ENCODE results near the gene NCKAP5L. TPM values are rescaled to one million over a fixed set of nuclear protein-coding genes. Genes with fewer than 3 reads are reported as not detected.

Gene NCKAP5L
- total RNA-seq, 2 donors from 2014 or later: 10.1 to 13.2 TPM

- TF ChIP-seq POLR2A (IDR thresholded peaks at IDR 0.05) (no peak), CTCF (IDR thresholded peaks at IDR 0.05) (no peak)
- H3K4me3 ChIP-seq: no peak overlapping the region
- H3K4me1 ChIP-seq: no peaks in the 10 kb centered on the region
- intact Hi-C loops (cut with DNase I): no loop called here
- H3K9me3 ChIP-seq: no peaks in the 10 kb centered on the region
- ATAC-seq: no peak
- H3K27ac ChIP-seq: no peak overlapping the region
- WGBS, 2 donors: 80 to 88% methylated on average over 10 to 11 of the region's 11 CpGs
- no peaks in the 10 kb centered on the region for H3K27me3 ChIP-seq
- DNase-seq: no peak
- peaks cover 0 to 12% of the 10 kb centered on the region in 2 donors for H3K36me3 ChIP-seq (replicated peaks in 1 of 2; ENCODE audit: insufficient read depth in 1 of 2, low read depth in 2 of 2)
These were observed 27.6 kb downstream of the NCKAP5L start for GRCh38 chr12:49800421-49801140.

- no peak for ATAC-seq
- intact Hi-C loops (cut with DNase I): no loop called here
These were observed 29.3 kb downstream of the NCKAP5L start for GRCh38 chr12:49798934-49799333.

GRCh38 chr12:49798248-49798647 lies 30.0 kb downstream of the NCKAP5L start:
- intact Hi-C loops (cut with DNase I): no loop called here
- Histone ChIP-seq H3K27me3 (no peaks in the 10 kb centered on the region), H3K9me3 (no peaks in the 10 kb centered on the region), H3K4me1 (no peaks in the 10 kb centered on the region), H3K4me3 (no peak overlapping the region), H3K36me3 (replicated peaks in 1 of 2; ENCODE audit: insufficient read depth in 1 of 2, low read depth in 2 of 2) (peaks cover 0 to 12% of the 10 kb centered on the region in 2 donors), H3K27ac (no peak overlapping the region)
- TF ChIP-seq POLR2A (IDR thresholded peaks at IDR 0.05): no peak
- TF ChIP-seq CTCF (IDR thresholded peaks at IDR 0.05): no peak
- DNase-seq: no peak
- 90 to 91% methylated on average over 5 to 7 of the region's 7 CpGs for WGBS, 2 donors
- ATAC-seq: no peak

More at GRCh38 chr12:49798934-49799333, 29.3 kb downstream of the NCKAP5L start:
- DNase-seq: no peak
- no peak overlapping the region for H3K4me3 ChIP-seq
- no peak for TF ChIP-seq CTCF (IDR thresholded peaks at IDR 0.05)
- TF ChIP-seq POLR2A (IDR thresholded peaks at IDR 0.05): no peak
- no peaks in the 10 kb centered on the region for H3K9me3 ChIP-seq
- peaks cover 0 to 12% of the 10 kb centered on the region in 2 donors for H3K36me3 ChIP-seq (replicated peaks in 1 of 2; ENCODE audit: insufficient read depth in 1 of 2, low read depth in 2 of 2)
- no peaks in the 10 kb centered on the region for H3K4me1 ChIP-seq
- 85 to 89% methylated on average over 2 of the region's 2 CpGs for WGBS, 2 donors
- H3K27me3 ChIP-seq: no peaks in the 10 kb centered on the region
- no peak overlapping the region for H3K27ac ChIP-seq

GRCh38 chr12:49797449-49797776 lies 30.8 kb downstream of the NCKAP5L start:
- DNase-seq (no peak), ATAC-seq (no peak)
- H3K36me3 ChIP-seq (replicated peaks in 1 of 2; ENCODE audit: insufficient read depth in 1 of 2, low read depth in 2 of 2): peaks cover 0 to 12% of the 10 kb centered on the region in 2 donors
- no peaks in the 10 kb centered on the region for H3K27me3 ChIP-seq
- H3K9me3 ChIP-seq: no peaks in the 10 kb centered on the region
- H3K4me1 ChIP-seq: no peaks in the 10 kb centered on the region
- TF ChIP-seq POLR2A (IDR thresholded peaks at IDR 0.05) (no peak), CTCF (IDR thresholded peaks at IDR 0.05) (no peak)
- no peak overlapping the region for H3K27ac ChIP-seq
- H3K4me3 ChIP-seq: no peak overlapping the region
- 81% methylated on average over 2 of the region's 2 CpGs; no CpG with 5 or more reads in 1 of the 2 donors for WGBS, 2 donors
- intact Hi-C loops (cut with DNase I): no loop called here

Measured in body of pancreas (tissue), 4 donors.